Measurements from ENCODE around the gene ATP5F1B. TPM values are rescaled to one million over a fixed set of nuclear protein-coding genes. Genes with fewer than 3 reads are reported as not detected.

ATP5F1B gene
- total and polyA plus RNA-seq, 2 of the 13 experiments (the other 11 are each of a cell fraction or from before 2014, with no cell fraction given), result 1,051 to 1,180 TPM

DNA sequence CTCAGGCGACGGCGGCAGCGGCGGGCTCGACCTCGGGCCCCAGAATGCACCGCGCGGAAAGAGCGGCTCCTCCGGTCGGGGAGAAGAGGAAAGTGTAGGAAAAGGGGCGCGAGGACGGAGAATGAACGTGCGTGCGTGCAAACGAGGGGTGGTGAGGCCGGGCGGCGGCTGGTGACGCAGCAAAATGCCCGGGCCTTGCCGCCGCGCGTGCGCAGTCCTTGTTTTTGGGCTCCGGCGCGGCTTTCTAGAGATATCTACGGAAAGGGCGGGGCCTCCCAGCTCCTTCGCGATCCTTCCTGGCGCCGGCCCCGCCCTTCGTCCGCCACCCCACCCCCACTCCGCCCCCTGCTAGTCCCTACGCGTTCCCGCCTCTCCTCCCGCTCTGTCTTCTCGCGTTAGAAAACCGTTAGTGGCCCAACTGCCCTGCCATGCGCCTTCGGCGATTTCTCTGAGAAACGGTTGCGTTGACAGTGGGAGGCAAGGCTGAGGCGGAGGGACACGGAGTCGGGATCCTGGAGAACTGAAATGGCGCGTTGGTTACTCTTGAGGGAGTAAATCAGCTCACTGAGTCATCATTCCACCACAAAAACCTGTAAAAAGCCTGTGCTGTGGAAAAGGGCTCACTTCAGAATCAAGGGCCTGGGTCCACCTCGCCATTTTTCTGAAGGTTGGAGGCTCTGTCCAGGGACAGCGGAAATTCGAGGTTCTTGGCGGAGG is 42.5 kb upstream of the ATP5F1B start, which contains the start of gene PTGES3 (continued):
- TF ChIP-seq, protein P1, sequence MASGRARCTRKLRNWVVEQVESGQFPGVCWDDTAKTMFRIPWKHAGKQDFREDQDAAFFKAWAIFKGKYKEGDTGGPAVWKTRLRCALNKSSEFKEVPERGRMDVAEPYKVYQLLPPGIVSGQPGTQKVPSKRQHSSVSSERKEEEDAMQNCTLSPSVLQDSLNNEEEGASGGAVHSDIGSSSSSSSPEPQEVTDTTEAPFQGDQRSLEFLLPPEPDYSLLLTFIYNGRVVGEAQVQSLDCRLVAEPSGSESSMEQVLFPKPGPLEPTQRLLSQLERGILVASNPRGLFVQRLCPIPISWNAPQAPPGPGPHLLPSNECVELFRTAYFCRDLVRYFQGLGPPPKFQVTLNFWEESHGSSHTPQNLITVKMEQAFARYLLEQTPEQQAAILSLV (CRISPR knock-in tag; IDR thresholded peaks at IDR 0.05; ENCODE audit: borderline replicate concordance), result peak; percentile 95; the same call in 1 of the 2 replicates
- TF ChIP-seq CEBPB (IDR thresholded peaks at IDR 0.05; ENCODE audit: borderline replicate concordance, low read depth, low read length) (no peak), RFX5 (IDR thresholded peaks at IDR 0.05; ENCODE audit: low read depth, low read length) (0 out of 2 replicates have a peak, but pooled peaks have one; percentile 1), ZNF749 (CRISPR knock-in tag; IDR thresholded peaks at IDR 0.05; ENCODE audit: borderline replicate concordance) (peak; percentile 82; the same call in 1 of the 2 replicates), ZNF33B (CRISPR knock-in tag; IDR thresholded peaks at IDR 0.05) (no peak), RELA (CRISPR knock-in tag; IDR thresholded peaks at IDR 0.05) (no peak), TCF12 (IDR thresholded peaks at IDR 0.05) (no peak), TCF12 (CRISPR knock-in tag; IDR thresholded peaks at IDR 0.05) (no peak; the same call in 1 of the 2 replicates), ZNF317 (CRISPR knock-in tag; IDR thresholded peaks at IDR 0.05) (peak; percentile 77), KDM6A (CRISPR knock-in tag; IDR thresholded peaks at IDR 0.05; ENCODE audit: low read depth) (no peak), ZNF556 (CRISPR knock-in tag; IDR thresholded peaks at IDR 0.05; ENCODE audit: borderline replicate concordance) (no peak; the same call in 1 of the 2 replicates), CAMTA2 (CRISPR knock-in tag; IDR thresholded peaks at IDR 0.05; ENCODE audit: borderline replicate concordance) (no peak; the same call in 1 of the 2 replicates)
- TF ChIP-seq, protein P2, sequence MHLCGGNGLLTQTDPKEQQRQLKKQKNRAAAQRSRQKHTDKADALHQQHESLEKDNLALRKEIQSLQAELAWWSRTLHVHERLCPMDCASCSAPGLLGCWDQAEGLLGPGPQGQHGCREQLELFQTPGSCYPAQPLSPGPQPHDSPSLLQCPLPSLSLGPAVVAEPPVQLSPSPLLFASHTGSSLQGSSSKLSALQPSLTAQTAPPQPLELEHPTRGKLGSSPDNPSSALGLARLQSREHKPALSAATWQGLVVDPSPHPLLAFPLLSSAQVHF (CRISPR knock-in tag; IDR thresholded peaks at IDR 0.05), result peak; percentile 93; the same call in 1 of the 2 replicates
- TF ChIP-seq, protein P3, sequence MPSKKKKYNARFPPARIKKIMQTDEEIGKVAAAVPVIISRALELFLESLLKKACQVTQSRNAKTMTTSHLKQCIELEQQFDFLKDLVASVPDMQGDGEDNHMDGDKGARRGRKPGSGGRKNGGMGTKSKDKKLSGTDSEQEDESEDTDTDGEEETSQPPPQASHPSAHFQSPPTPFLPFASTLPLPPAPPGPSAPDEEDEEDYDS (CRISPR knock-in tag; IDR thresholded peaks at IDR 0.05), result peak; percentile 88
- TF ChIP-seq, protein P4, sequence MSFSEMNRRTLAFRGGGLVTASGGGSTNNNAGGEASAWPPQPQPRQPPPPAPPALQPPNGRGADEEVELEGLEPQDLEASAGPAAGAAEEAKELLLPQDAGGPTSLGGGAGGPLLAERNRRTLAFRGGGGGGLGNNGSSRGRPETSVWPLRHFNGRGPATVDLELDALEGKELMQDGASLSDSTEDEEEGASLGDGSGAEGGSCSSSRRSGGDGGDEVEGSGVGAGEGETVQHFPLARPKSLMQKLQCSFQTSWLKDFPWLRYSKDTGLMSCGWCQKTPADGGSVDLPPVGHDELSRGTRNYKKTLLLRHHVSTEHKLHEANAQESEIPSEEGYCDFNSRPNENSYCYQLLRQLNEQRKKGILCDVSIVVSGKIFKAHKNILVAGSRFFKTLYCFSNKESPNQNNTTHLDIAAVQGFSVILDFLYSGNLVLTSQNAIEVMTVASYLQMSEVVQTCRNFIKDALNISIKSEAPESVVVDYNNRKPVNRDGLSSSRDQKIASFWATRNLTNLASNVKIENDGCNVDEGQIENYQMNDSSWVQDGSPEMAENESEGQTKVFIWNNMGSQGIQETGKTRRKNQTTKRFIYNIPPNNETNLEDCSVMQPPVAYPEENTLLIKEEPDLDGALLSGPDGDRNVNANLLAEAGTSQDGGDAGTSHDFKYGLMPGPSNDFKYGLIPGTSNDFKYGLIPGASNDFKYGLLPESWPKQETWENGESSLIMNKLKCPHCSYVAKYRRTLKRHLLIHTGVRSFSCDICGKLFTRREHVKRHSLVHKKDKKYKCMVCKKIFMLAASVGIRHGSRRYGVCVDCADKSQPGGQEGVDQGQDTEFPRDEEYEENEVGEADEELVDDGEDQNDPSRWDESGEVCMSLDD (CRISPR knock-in tag; IDR thresholded peaks at IDR 0.05; ENCODE audit: borderline replicate concordance), result peak; percentile 80; the same call in 1 of the 2 replicates
- TF ChIP-seq, protein P5, sequence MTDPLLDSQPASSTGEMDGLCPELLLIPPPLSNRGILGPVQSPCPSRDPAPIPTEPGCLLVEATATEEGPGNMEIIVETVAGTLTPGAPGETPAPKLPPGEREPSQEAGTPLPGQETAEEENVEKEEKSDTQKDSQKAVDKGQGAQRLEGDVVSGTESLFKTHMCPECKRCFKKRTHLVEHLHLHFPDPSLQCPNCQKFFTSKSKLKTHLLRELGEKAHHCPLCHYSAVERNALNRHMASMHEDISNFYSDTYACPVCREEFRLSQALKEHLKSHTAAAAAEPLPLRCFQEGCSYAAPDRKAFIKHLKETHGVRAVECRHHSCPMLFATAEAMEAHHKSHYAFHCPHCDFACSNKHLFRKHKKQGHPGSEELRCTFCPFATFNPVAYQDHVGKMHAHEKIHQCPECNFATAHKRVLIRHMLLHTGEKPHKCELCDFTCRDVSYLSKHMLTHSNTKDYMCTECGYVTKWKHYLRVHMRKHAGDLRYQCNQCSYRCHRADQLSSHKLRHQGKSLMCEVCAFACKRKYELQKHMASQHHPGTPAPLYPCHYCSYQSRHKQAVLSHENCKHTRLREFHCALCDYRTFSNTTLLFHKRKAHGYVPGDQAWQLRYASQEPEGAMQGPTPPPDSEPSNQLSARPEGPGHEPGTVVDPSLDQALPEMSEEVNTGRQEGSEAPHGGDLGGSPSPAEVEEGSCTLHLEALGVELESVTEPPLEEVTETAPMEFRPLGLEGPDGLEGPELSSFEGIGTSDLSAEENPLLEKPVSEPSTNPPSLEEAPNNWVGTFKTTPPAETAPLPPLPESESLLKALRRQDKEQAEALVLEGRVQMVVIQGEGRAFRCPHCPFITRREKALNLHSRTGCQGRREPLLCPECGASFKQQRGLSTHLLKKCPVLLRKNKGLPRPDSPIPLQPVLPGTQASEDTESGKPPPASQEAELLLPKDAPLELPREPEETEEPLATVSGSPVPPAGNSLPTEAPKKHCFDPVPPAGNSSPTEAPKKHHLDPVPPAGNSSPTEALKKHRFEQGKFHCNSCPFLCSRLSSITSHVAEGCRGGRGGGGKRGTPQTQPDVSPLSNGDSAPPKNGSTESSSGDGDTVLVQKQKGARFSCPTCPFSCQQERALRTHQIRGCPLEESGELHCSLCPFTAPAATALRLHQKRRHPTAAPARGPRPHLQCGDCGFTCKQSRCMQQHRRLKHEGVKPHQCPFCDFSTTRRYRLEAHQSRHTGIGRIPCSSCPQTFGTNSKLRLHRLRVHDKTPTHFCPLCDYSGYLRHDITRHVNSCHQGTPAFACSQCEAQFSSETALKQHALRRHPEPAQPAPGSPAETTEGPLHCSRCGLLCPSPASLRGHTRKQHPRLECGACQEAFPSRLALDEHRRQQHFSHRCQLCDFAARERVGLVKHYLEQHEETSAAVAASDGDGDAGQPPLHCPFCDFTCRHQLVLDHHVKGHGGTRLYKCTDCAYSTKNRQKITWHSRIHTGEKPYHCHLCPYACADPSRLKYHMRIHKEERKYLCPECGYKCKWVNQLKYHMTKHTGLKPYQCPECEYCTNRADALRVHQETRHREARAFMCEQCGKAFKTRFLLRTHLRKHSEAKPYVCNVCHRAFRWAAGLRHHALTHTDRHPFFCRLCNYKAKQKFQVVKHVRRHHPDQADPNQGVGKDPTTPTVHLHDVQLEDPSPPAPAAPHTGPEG (CRISPR knock-in tag; IDR thresholded peaks at IDR 0.05), result peak; percentile 88

All from HepG2 (cell line).